Fibroblast of lung (primary cell): ENCODE measurements around the gene WNT3A.

Source experiments
- CTCF ChIP-seq, 2 donors: IDR thresholded peaks in 1 of 2; conservative IDR thresholded peaks in 1 of 2; 1 replicate in 1 of 2; 2 replicates in 1 of 2; pipeline ENCODE4 v1.5.1; 2011 to 2012; ENCODE audit warnings: low read length in 2 of 2, control low read depth in 1 of 2, inconsistent platforms in 1 of 2, low read depth in 1 of 2, mild to moderate bottlenecking in 1 of 2
- EZH2 ChIP-seq: IDR thresholded peaks from 2 replicates; pipeline ENCODE4 v1.5.1; 2012; ENCODE audit warnings: low read length, control low read depth, mild to moderate bottlenecking; ENCODE audit errors: missing control alignments

GRCh38 chr1:228065543-228066347 is 58.9 kb downstream of the WNT3A start:
- TF ChIP-seq CTCF (conservative IDR thresholded peaks at IDR 0.05 in 1 of 2, IDR thresholded peaks at IDR 0.05 in 1 of 2; ENCODE audit: low read depth in 1 of 2, low read length in 2 of 2) (no peak), EZH2 (no peak)
